Measurements from ENCODE around the gene RAB33A. TPM values are rescaled to one million over a fixed set of nuclear protein-coding genes. Genes with fewer than 3 reads are reported as not detected.

RAB33A gene
- total and polyA plus RNA-seq, 2 experiments from 2014 or later = 2.8 to 7.2 TPM

GRCh38 chrX:130211415-130212186 is 39.8 kb downstream of the RAB33A start:
- DNase-seq (ENCODE audit: low read depth in 1 of 2, low spot score in 1 of 2) = no peak
- no peaks in the 10 kb centered on the region for H3K27me3 ChIP-seq
- H3K4me1 ChIP-seq (ENCODE audit: low read depth) = no peaks in the 10 kb centered on the region
- peaks cover 17% of the 10 kb centered on the region for H3K36me3 ChIP-seq
- H3K27ac ChIP-seq = no peak overlapping the region
- no peak for TF ChIP-seq CTCF (IDR thresholded peaks at IDR 0.05; ENCODE audit: low read depth, low read length)
- no peak overlapping the region for H3K4me3 ChIP-seq
- no peaks in the 10 kb centered on the region for H3K9me3 ChIP-seq (ENCODE audit: low read depth)

- no peak overlapping the region for H3K27ac ChIP-seq
- no peaks in the 10 kb centered on the region for H3K9me3 ChIP-seq (ENCODE audit: low read depth)
- H3K4me3 ChIP-seq = no peak overlapping the region
- no peak for TF ChIP-seq CTCF (IDR thresholded peaks at IDR 0.05; ENCODE audit: low read depth, low read length)
- H3K27me3 ChIP-seq = no peaks in the 10 kb centered on the region
- H3K36me3 ChIP-seq = peaks cover 17% of the 10 kb centered on the region
- H3K4me1 ChIP-seq (ENCODE audit: low read depth) = no peaks in the 10 kb centered on the region
- DNase-seq (ENCODE audit: low read depth in 1 of 2, low spot score in 1 of 2) = no peak
Measured at GRCh38 chrX:130212371-130212770, 40.6 kb downstream of the RAB33A start.

GRCh38 chrX:130213376-130213775 is 41.6 kb downstream of the RAB33A start:
- no peak overlapping the region for H3K4me3 ChIP-seq
- no peaks in the 10 kb centered on the region for H3K9me3 ChIP-seq (ENCODE audit: low read depth)
- no peak overlapping the region for H3K27ac ChIP-seq
- peaks cover 17% of the 10 kb centered on the region for H3K36me3 ChIP-seq
- no peak for DNase-seq (ENCODE audit: low read depth in 1 of 2, low spot score in 1 of 2)
- TF ChIP-seq CTCF (IDR thresholded peaks at IDR 0.05; ENCODE audit: low read depth, low read length) = no peak
- H3K27me3 ChIP-seq = no peaks in the 10 kb centered on the region
- H3K4me1 ChIP-seq (ENCODE audit: low read depth) = no peaks in the 10 kb centered on the region

GRCh38 chrX:130216320-130216719 is 44.6 kb downstream of the RAB33A start:
- DNase-seq (ENCODE audit: low read depth in 1 of 2, low spot score in 1 of 2) = no peak
- no peak overlapping the region for H3K4me3 ChIP-seq
- no peaks in the 10 kb centered on the region for H3K27me3 ChIP-seq
- H3K9me3 ChIP-seq (ENCODE audit: low read depth) = no peaks in the 10 kb centered on the region
- no peak overlapping the region for H3K27ac ChIP-seq
- no peaks in the 10 kb centered on the region for H3K4me1 ChIP-seq (ENCODE audit: low read depth)
- H3K36me3 ChIP-seq = peaks cover 17% of the 10 kb centered on the region
- TF ChIP-seq CTCF (IDR thresholded peaks at IDR 0.05; ENCODE audit: low read depth, low read length) = no peak

GRCh38 chrX:130224810-130225209 is 53.0 kb downstream of the RAB33A start:
- H3K36me3 ChIP-seq = peaks cover 9% of the 10 kb centered on the region
- TF ChIP-seq CTCF (IDR thresholded peaks at IDR 0.05; ENCODE audit: low read depth, low read length) = no peak

More at GRCh38 chrX:130224810-130225209, 53.0 kb downstream of the RAB33A start:
- DNase-seq (ENCODE audit: low read depth in 1 of 2, low spot score in 1 of 2) = peak in 1 of 2 donors; percentile 58
- Histone ChIP-seq H3K27me3 (no peaks in the 10 kb centered on the region), H3K9me3 (ENCODE audit: low read depth) (no peaks in the 10 kb centered on the region), H3K4me1 (ENCODE audit: low read depth) (no peaks in the 10 kb centered on the region), H3K4me3 (no peak overlapping the region), H3K27ac (no peak overlapping the region)

Data from cardiac muscle cell (in vitro differentiated cells and primary cell).